CD8-positive, alpha-beta memory T cell (primary cell): ENCODE data around the gene TBATA. TPM values are rescaled to one million over a fixed set of nuclear protein-coding genes. Genes with fewer than 3 reads are reported as not detected.

ENCODE experiments used
- CTCF ChIA-PET: fragments of 350-600 bp; sonication (Branson Sonifier 250); formaldehyde crosslinking; loops from one replicate; lab custom pipeline; 2021; ENCODE audit warnings: antibody characterized with exemption; lab: Charles Lee
- POLR2A ChIA-PET: fragments of 350-600 bp; sonication (Branson Sonifier 250); formaldehyde crosslinking; loops from one replicate; lab custom pipeline; 2021; ENCODE audit warnings: antibody characterized with exemption; lab: Charles Lee
- DNase-seq, 5 donors: peaks; one replicate each; pipeline versions ENCODE4 v3.0.0 to v3.0.0-alpha.2; 2020 to 2022; ENCODE audit warnings: mixed read lengths in 1 of 5
- H3K27ac ChIP-seq: one replicate; pipeline ENCODE4 v1.7.0; 2013; ENCODE audit warnings: low read depth, mild to moderate bottlenecking, low read length, moderate library complexity
- H3K27me3 ChIP-seq: 2 replicates; pipeline ENCODE4 v1.7.0; 2013; ENCODE audit warnings: low read length, mild to moderate bottlenecking; ENCODE audit not compliant: insufficient read depth, poor library complexity, severe bottlenecking
- H3K36me3 ChIP-seq: 2 replicates; pipeline ENCODE4 v1.7.0; 2013; ENCODE audit warnings: mild to moderate bottlenecking, low read length, moderate library complexity; ENCODE audit not compliant: insufficient read depth
- H3K4me1 ChIP-seq: 2 replicates; pipeline ENCODE4 v1.7.0; 2013; ENCODE audit warnings: mild to moderate bottlenecking, low read length, moderate library complexity; ENCODE audit not compliant: insufficient read depth
- H3K4me3 ChIP-seq: 2 replicates; pipeline ENCODE4 v1.7.0; 2013; ENCODE audit warnings: mild to moderate bottlenecking, low read length
- H3K9me3 ChIP-seq: 2 replicates; pipeline ENCODE4 v1.7.0; 2013; ENCODE audit warnings: mild to moderate bottlenecking, low read length
- H3K27ac Mint-ChIP-seq, 8 donors: one replicate each; pipeline ENCODE4 v1.8.0; 2020 to 2021; ENCODE audit warnings: mixed read lengths in 8 of 8, mild to moderate bottlenecking in 6 of 8, inconsistent platforms in 3 of 8, moderate library complexity in 3 of 8
- H3K27me3 Mint-ChIP-seq, 2 donors: one replicate each; pipeline ENCODE4 v1.8.0; 2020 to 2021; ENCODE audit warnings: mixed read lengths in 2 of 2, mild to moderate bottlenecking in 1 of 2, moderate library complexity in 1 of 2
- H3K36me3 Mint-ChIP-seq, 3 donors: one replicate each; pipeline ENCODE4 v1.8.0; 2020 to 2021; ENCODE audit warnings: mixed read lengths in 3 of 3, inconsistent platforms in 1 of 3, mild to moderate bottlenecking in 1 of 3
- H3K4me1 Mint-ChIP-seq, 3 donors: one replicate each; pipeline ENCODE4 v1.8.0; 2020 to 2021; ENCODE audit warnings: mixed read lengths in 3 of 3, inconsistent platforms in 1 of 3, mild to moderate bottlenecking in 1 of 3
- H3K4me3 Mint-ChIP-seq, 7 donors: one replicate each; pipeline ENCODE4 v1.8.0; 2020 to 2021; ENCODE audit warnings: mixed read lengths in 7 of 7, mild to moderate bottlenecking in 6 of 7, moderate library complexity in 4 of 7, inconsistent platforms in 2 of 7
- H3K9me3 Mint-ChIP-seq, 5 donors: one replicate each; pipeline ENCODE4 v1.8.0; 2020 to 2022; ENCODE audit warnings: mixed read lengths in 5 of 5, mild to moderate bottlenecking in 3 of 5, moderate library complexity in 2 of 5, inconsistent platforms in 1 of 5
- polyA plus RNA-seq: library from polyadenylated mRNA; unstranded; fragments of 300-500 nt; fragmentation: Illumina TruSeq; gene quantifications from one replicate; pipeline ENCODE4 v1.2.3, GENCODE V29; 2021
- total RNA-seq, 2 experiments: library from RNA; stranded (reverse); gene quantifications; one replicate each; pipeline ENCODE4 v1.2.3, GENCODE V29; 2021

Gene TBATA
- total and polyA plus RNA-seq, 3 experiments from 2014 or later, result not detected

GRCh38 chr10:70745555-70745954 lies 39.6 kb downstream of the TBATA start:
- H3K4me3 Mint-ChIP-seq, result no peak overlapping the region

GRCh38 chr10:70744617-70745143 lies 40.5 kb downstream of the TBATA start:
- DNase-seq, result no peak
- Histone ChIP-seq H3K27ac (peak overlapping the region; percentile 71), H3K9me3 (no peaks in the 10 kb centered on the region), H3K4me1 (no peaks in the 10 kb centered on the region), H3K27me3 (no peaks in the 10 kb centered on the region), H3K4me3 (no peak overlapping the region), H3K36me3 (no peaks in the 10 kb centered on the region)
- no peaks in the 10 kb centered on the region for H3K9me3 Mint-ChIP-seq
- no peak overlapping the region for H3K27ac Mint-ChIP-seq
- no peak overlapping the region for H3K4me3 Mint-ChIP-seq
- peaks cover 4 to 5% (median 5%) of the 10 kb centered on the region in 3 donors for H3K4me1 Mint-ChIP-seq
- ChIA-PET CTCF (interaction anchor here (1.4 kb wide), 1 partner anchor 10 kb away, joined by 4 read pairs; no protein-coding TSS in a partner anchor), POLR2A (no interaction called here)
- H3K36me3 Mint-ChIP-seq, result no peaks in the 10 kb centered on the region
- H3K27me3 Mint-ChIP-seq, result no peaks in the 10 kb centered on the region

More at GRCh38 chr10:70745555-70745954, 39.6 kb downstream of the TBATA start:
- ChIA-PET POLR2A (no interaction called here), CTCF (interaction anchor here (1.1 to 1.4 kb wide), 2 partner anchors 9 to 13 kb away, joined by 4 read pairs; no protein-coding TSS in a partner anchor)
- Mint-ChIP-seq H3K27ac (peak overlapping the region in 2 of 8 donors; percentile 12 to 64), H3K4me1 (peaks cover 4 to 5% (median 5%) of the 10 kb centered on the region in 3 donors), H3K9me3 (no peaks in the 10 kb centered on the region), H3K27me3 (no peaks in the 10 kb centered on the region), H3K36me3 (no peaks in the 10 kb centered on the region)
- Histone ChIP-seq H3K9me3 (no peaks in the 10 kb centered on the region), H3K27ac (peak overlapping the region; percentile 16), H3K36me3 (no peaks in the 10 kb centered on the region), H3K4me1 (no peaks in the 10 kb centered on the region), H3K27me3 (no peaks in the 10 kb centered on the region), H3K4me3 (no peak overlapping the region)
- no peak for DNase-seq

- ChIA-PET POLR2A (no interaction called here), CTCF (interaction anchor here (1.3 kb wide), 1 partner anchor 10 kb away, joined by 3 read pairs; no protein-coding TSS in a partner anchor)
- Mint-ChIP-seq H3K4me1 (peaks cover 4 to 5% (median 5%) of the 10 kb centered on the region in 3 donors), H3K4me3 (no peak overlapping the region), H3K9me3 (no peaks in the 10 kb centered on the region), H3K27ac (no peak overlapping the region), H3K27me3 (no peaks in the 10 kb centered on the region), H3K36me3 (no peaks in the 10 kb centered on the region)
- Histone ChIP-seq H3K27ac (peak overlapping the region; percentile 71), H3K36me3 (no peaks in the 10 kb centered on the region), H3K4me3 (no peak overlapping the region), H3K27me3 (no peaks in the 10 kb centered on the region), H3K4me1 (no peaks in the 10 kb centered on the region), H3K9me3 (no peaks in the 10 kb centered on the region)
- no peak for DNase-seq
Observed at GRCh38 chr10:70743879-70744278, 41.3 kb downstream of the TBATA start.

DNA sequence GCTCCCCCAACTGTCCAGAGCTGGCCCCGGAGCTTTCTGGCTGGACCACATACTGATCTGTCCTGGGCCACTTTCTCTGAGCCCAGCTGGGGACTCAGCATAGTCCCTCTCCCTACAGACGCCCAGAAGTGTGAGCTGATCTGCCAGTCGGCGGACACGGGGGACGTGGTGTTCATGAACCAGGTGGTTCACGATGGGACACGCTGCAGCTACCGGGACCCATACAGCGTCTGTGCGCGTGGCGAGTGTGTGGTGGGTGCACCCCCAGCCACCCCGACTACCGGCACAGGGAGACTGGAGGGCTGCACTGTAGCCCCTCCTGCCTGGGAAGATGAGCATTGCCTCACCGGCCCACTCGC lies 41.8 kb downstream of the TBATA start:
- no peak for DNase-seq
- Mint-ChIP-seq H3K9me3 (no peaks in the 10 kb centered on the region), H3K27me3 (no peaks in the 10 kb centered on the region), H3K4me3 (no peak overlapping the region), H3K36me3 (no peaks in the 10 kb centered on the region), H3K27ac (no peak overlapping the region), H3K4me1 (peaks cover 4 to 5% (median 5%) of the 10 kb centered on the region in 3 donors)
- Histone ChIP-seq H3K27ac (peak overlapping the region; percentile 71), H3K27me3 (no peaks in the 10 kb centered on the region), H3K4me3 (no peak overlapping the region), H3K9me3 (no peaks in the 10 kb centered on the region), H3K4me1 (no peaks in the 10 kb centered on the region), H3K36me3 (no peaks in the 10 kb centered on the region)
- ChIA-PET POLR2A (no interaction called here), CTCF (interaction anchor here (1.3 kb wide), 1 partner anchor 10 kb away, joined by 3 read pairs; no protein-coding TSS in a partner anchor)

- Mint-ChIP-seq H3K9me3 (no peaks in the 10 kb centered on the region), H3K27ac (peak overlapping the region in 1 of 8 donors; percentile 65), H3K4me3 (no peak overlapping the region), H3K36me3 (no peaks in the 10 kb centered on the region), H3K4me1 (peaks cover 4 to 5% (median 5%) of the 10 kb centered on the region in 3 donors), H3K27me3 (no peaks in the 10 kb centered on the region)
- no peaks in the 10 kb centered on the region for H3K4me1 ChIP-seq
- no peak for DNase-seq
- POLR2A ChIA-PET, result no interaction called here
- no peaks in the 10 kb centered on the region for H3K9me3 ChIP-seq
- H3K27me3 ChIP-seq, result no peaks in the 10 kb centered on the region
- H3K27ac ChIP-seq, result peak overlapping the region; percentile 71
- H3K4me3 ChIP-seq, result no peak overlapping the region
- no peaks in the 10 kb centered on the region for H3K36me3 ChIP-seq
- CTCF ChIA-PET, result interaction anchor here (1.3 to 1.7 kb wide), 4 partner anchors 9 to 193 kb away, joined by 3 to 6 read pairs (median 4); no protein-coding TSS in a partner anchor
Observed at GRCh38 chr10:70742537-70743429, 42.4 kb downstream of the TBATA start.

- ChIA-PET POLR2A (no interaction called here), CTCF (no interaction called here)
- no peak overlapping the region for H3K27ac Mint-ChIP-seq
- no peak for DNase-seq
- H3K27me3 Mint-ChIP-seq, result no peaks in the 10 kb centered on the region
- H3K27me3 ChIP-seq, result no peaks in the 10 kb centered on the region
- H3K9me3 ChIP-seq, result no peaks in the 10 kb centered on the region
- no peaks in the 10 kb centered on the region for H3K36me3 Mint-ChIP-seq
- H3K4me1 Mint-ChIP-seq, result peaks cover 4 to 5% (median 5%) of the 10 kb centered on the region in 3 donors
- no peak overlapping the region for H3K4me3 ChIP-seq
- no peaks in the 10 kb centered on the region for H3K9me3 Mint-ChIP-seq
- no peak overlapping the region for H3K4me3 Mint-ChIP-seq
- no peaks in the 10 kb centered on the region for H3K36me3 ChIP-seq
- peak overlapping the region; percentile 25 for H3K27ac ChIP-seq
- H3K4me1 ChIP-seq, result no peaks in the 10 kb centered on the region
Observed at GRCh38 chr10:70740406-70741288, 44.5 kb downstream of the TBATA start.

DNA sequence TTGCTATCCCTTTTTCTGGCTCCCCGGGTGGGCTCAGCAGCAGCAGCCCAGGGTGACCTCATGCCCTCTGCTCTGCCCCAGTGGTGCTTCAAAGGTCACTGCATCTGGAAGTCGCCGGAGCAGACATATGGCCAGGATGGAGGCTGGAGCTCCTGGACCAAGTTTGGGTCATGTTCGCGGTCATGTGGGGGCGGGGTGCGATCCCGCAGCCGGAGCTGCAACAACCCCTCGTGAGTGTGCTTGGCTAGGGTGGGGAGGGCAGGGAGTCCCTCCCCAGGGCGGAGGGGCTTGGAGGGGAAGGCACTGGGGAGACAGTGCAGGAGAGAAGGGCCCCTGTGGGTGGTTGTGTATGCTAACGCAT lies 46.4 kb downstream of the TBATA start:
- DNase-seq, result no peak
- no peak overlapping the region for H3K4me3 ChIP-seq

More for the DNA sequence above, 46.4 kb downstream of the TBATA start:
- Mint-ChIP-seq H3K27me3 (no peaks in the 10 kb centered on the region), H3K4me1 (peaks cover 4 to 5% (median 5%) of the 10 kb centered on the region in 3 donors), H3K9me3 (no peaks in the 10 kb centered on the region), H3K36me3 (no peaks in the 10 kb centered on the region), H3K27ac (no peak overlapping the region), H3K4me3 (no peak overlapping the region)
- Histone ChIP-seq H3K27ac (no peak overlapping the region), H3K9me3 (no peaks in the 10 kb centered on the region), H3K36me3 (no peaks in the 10 kb centered on the region), H3K4me1 (no peaks in the 10 kb centered on the region), H3K27me3 (no peaks in the 10 kb centered on the region)
- ChIA-PET POLR2A (no interaction called here), CTCF (interaction anchor here (1.6 kb wide), 1 partner anchor 180 kb away, joined by 3 read pairs; no protein-coding TSS in a partner anchor)
